ENCODE results near the gene GSDMA.

DNA sequence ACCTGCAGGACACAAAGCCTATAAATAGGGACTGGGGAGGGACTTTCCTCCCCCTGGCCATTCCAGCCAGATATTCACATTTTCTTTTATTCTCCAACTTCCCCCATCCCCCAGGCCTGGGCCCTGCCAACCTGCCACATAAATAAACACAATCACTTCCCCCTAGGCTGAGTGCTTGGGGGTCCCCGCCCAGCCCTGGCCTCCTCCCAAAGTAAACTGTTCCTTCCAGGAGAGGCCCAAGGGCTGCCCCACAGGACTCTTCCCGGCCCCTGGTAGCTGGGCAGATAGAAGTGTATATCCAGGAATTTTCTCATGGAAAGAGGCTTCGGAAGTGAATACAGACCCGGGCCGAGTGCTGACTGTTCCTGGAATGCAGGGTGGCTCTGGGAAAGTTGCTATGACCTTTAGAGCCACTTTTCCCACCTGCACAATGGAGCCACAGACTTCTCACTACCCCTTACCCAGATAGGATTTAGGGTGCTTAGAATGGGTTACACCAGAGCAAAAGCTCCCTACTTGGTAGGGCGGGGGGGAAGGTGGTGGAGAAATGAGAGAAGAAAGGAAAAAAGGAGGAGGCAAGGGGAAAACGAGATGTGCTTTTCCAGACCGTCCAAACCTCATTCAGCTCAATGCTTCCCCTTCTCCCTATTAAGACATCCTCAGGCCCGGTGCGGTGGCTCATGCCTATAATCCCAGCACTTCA is 60.9 kb downstream of the GSDMA start:
- no peak for TF ChIP-seq POLR2A (IDR thresholded peaks at IDR 0.05)
- TF ChIP-seq, protein P1, sequence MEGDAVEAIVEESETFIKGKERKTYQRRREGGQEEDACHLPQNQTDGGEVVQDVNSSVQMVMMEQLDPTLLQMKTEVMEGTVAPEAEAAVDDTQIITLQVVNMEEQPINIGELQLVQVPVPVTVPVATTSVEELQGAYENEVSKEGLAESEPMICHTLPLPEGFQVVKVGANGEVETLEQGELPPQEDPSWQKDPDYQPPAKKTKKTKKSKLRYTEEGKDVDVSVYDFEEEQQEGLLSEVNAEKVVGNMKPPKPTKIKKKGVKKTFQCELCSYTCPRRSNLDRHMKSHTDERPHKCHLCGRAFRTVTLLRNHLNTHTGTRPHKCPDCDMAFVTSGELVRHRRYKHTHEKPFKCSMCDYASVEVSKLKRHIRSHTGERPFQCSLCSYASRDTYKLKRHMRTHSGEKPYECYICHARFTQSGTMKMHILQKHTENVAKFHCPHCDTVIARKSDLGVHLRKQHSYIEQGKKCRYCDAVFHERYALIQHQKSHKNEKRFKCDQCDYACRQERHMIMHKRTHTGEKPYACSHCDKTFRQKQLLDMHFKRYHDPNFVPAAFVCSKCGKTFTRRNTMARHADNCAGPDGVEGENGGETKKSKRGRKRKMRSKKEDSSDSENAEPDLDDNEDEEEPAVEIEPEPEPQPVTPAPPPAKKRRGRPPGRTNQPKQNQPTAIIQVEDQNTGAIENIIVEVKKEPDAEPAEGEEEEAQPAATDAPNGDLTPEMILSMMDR (IDR thresholded peaks at IDR 0.05), result no peak

Data from uterus (tissue), 2 donors.